Aorta (tissue), 5 donors: Measurements from ENCODE around the gene P2RY13. TPM values are rescaled to one million over a fixed set of nuclear protein-coding genes. Genes with fewer than 3 reads are reported as not detected.

Experiments used
- ATAC-seq: fragments of 200-7000 bp; cut with Tn5 transposase; one replicate; pipeline ENCODE4 v1.9.1; 2022; ENCODE audit warnings: moderate library complexity; ENCODE audit not compliant: low FRiP score
- DNase-seq, 2 donors: peaks; one replicate each; pipeline ENCODE4 v3.0.0-alpha.2; 2020
- H3K27ac ChIP-seq, 2 donors: one replicate each; pipeline ENCODE4 v1.5.1; 2013; ENCODE audit warnings: low read length in 2 of 2, mild to moderate bottlenecking in 2 of 2, moderate library complexity in 2 of 2, control low read depth in 1 of 2, inconsistent platforms in 1 of 2, low read depth in 1 of 2
- H3K27me3 ChIP-seq, 2 donors: one replicate each; pipeline ENCODE4 v1.6.1; 2013; ENCODE audit warnings: control low read depth in 1 of 2, low read length in 1 of 2, mild to moderate bottlenecking in 1 of 2, moderate library complexity in 1 of 2; ENCODE audit not compliant: insufficient read depth in 2 of 2, control insufficient read depth in 1 of 2
- H3K36me3 ChIP-seq, 2 donors: one replicate each; pipeline ENCODE4 v1.6.1; 2013; ENCODE audit warnings: control low read depth in 1 of 2, low read length in 1 of 2, mild to moderate bottlenecking in 1 of 2; ENCODE audit not compliant: insufficient read depth in 2 of 2, control insufficient read depth in 1 of 2
- H3K4me1 ChIP-seq, 2 donors: one replicate each; pipeline ENCODE4 v1.6.1; 2013; ENCODE audit warnings: low read length in 2 of 2, control low read depth in 1 of 2, mild to moderate bottlenecking in 1 of 2, moderate library complexity in 1 of 2; ENCODE audit not compliant: insufficient read depth in 2 of 2, control insufficient read depth in 1 of 2
- H3K4me3 ChIP-seq, 2 donors: one replicate each; pipeline ENCODE4 v1.5.1; 2013; ENCODE audit warnings: low read length in 2 of 2, control low read depth in 1 of 2, mild to moderate bottlenecking in 1 of 2
- H3K9me3 ChIP-seq: one replicate; pipeline ENCODE4 v1.6.1; 2013; ENCODE audit warnings: mild to moderate bottlenecking, low read length; ENCODE audit not compliant: control insufficient read depth
- WGBS, 2 donors: extraction: QIAGEN DNeasy Blood & Tissue Kit; methylation state at CpG; one replicate each; pipeline ENCODE4 v1.1.7; 2013; 5-methylcytosine and 5-hydroxymethylcytosine counted together
- intact Hi-C, 2 donors: fragments of 100-400 bp; cut with DNase I; formaldehyde crosslinking; loops; one replicate each; pipeline versions ENCODE4 v1.14.2 to v1.15.0; 2022
- polyA plus RNA-seq, 2 donors: library from polyadenylated mRNA; stranded (reverse); fragments of 200-250 nt; gene quantifications; one replicate each; pipeline ENCODE4 v1.2.3, GENCODE V29; 2013
- total RNA-seq, 2 donors: library from RNA; stranded (reverse); fragmentation: NEBNext Ultra II Directional; extraction: Animal tissue kit (Norgen Biotek cat#: 25700); gene quantifications; one replicate each; pipeline ENCODE4 v1.2.1, GENCODE V29; 2021
- donor health status: healthy with polysubstance abuse.
- donor health status: Bipolar disorder and iron deficiency.
- donor health status: DM: no; HTN: no; CAD: no.
- donor health status: DM: no; HTN: no; CAD: no.
- donor health status: DM: yes; HTN: yes; CAD: no.

P2RY13 gene
- total and polyA plus RNA-seq, 4 donors, result 0.51 to 3.3 (median 2.7) TPM

DNA sequence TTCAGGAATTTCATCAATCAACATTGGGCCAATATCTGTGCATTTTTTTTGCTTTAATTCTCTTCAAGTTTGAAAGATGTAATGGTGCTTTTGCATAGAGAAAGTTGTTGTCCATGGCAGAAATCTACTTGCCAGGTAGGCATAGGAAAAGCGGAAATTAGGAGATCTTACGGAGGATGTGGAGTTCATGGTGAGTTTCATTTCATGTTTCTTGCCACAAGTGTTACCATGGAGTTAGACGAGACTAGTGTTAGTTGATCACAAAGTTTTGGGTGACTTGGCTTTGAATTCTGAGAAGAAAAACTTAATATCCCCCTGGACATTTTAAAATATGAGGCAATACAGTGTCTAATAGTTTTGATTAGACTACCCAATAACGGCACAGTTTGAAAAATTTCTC lies 1.0 kb upstream of the P2RY13 start:
- no peaks in the 10 kb centered on the region for H3K9me3 ChIP-seq
- H3K4me3 ChIP-seq, result no peak overlapping the region
- intact Hi-C loops, result no loop called here
- no peak for ATAC-seq
- no peaks in the 10 kb centered on the region for H3K27me3 ChIP-seq
- no peaks in the 10 kb centered on the region for H3K4me1 ChIP-seq
- WGBS, 2 donors, result 66 to 80% methylated on average over 4 of the region's 4 CpGs
- no peak overlapping the region for H3K27ac ChIP-seq
- no peaks in the 10 kb centered on the region for H3K36me3 ChIP-seq
- no peak for DNase-seq

DNA sequence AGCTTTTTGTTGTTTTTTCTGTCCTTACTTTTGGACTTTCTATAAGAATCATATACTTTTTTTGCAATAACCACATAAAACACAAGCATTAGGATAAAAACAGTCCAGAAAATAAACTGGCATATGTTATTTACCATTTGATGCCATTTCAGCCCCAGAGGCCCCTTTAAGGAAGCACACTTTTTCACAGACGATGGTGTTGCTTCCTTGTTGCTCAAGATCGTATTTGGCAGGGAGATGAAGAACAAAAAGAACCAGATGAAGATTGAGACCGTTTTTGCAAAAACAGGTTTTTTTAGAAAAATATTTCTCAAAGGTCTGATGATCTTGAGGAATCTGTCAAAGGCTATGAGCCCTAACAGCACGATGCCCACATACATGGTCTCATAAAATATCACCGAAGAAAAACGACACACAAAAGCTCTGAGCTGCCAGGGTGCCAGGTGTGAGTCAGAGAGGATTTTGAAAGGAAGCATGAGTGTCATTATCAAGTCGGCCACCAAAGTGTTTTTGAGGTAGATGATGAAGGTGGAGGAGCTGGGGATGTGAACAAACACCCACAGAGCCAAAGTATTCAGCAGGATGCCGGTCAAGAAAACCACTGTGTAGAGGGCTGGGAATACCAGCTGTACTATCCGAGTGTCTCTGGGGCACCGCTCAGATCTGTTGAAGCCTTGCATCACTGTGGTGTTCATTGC lies 902 bp downstream of the P2RY13 start:
- WGBS, 2 donors, result 63 to 70% methylated on average over 10 of the region's 10 CpGs
- H3K27ac ChIP-seq, result no peak overlapping the region

DNA sequence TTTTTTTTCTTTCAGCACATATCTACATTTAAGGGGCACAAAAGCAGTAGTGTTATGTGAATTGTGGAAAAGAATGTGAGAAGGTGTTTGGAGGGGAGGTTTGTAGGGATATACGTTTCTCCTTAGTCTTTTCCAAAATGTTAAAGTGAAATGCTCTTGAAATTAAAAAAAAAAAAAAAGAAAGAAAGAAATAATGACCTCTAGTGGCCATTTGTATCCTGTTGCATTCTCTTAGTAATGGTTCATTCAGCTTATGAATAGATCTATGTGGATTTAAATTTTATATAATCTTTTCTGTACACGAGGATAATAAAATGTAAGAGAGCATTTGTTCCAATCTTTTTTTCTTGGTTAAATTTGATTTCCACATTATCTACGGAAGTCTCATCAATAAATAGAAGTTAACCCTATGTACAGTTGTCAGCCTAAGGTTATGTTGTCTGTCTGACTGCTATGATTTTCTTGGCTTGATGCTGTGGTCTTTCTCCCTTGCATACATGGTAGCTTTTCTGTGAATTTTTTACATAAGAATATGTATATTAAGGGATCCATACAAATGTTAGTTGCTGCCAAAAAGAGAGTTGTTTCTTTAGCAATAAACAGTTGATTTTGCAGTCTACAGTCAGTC lies 1.7 kb downstream of the P2RY13 start:
- no peaks in the 10 kb centered on the region for H3K36me3 ChIP-seq
- H3K27ac ChIP-seq, result no peak overlapping the region
- DNase-seq, result no peak
- intact Hi-C loops, result loop anchor here in 1 of 2 donors (5.0 kb wide), 1 partner anchor 100 kb away; no protein-coding TSS in a partner anchor
- H3K27me3 ChIP-seq, result no peaks in the 10 kb centered on the region
- 15 to 16% methylated on average over 3 of the region's 3 CpGs for WGBS, 2 donors
- ATAC-seq, result no peak
- H3K4me1 ChIP-seq, result no peaks in the 10 kb centered on the region
- no peak overlapping the region for H3K4me3 ChIP-seq
- H3K9me3 ChIP-seq, result no peaks in the 10 kb centered on the region

More for the DNA sequence above, 902 bp downstream of the P2RY13 start:
- Histone ChIP-seq H3K9me3 (no peaks in the 10 kb centered on the region), H3K4me1 (no peaks in the 10 kb centered on the region), H3K36me3 (no peaks in the 10 kb centered on the region), H3K27me3 (no peaks in the 10 kb centered on the region), H3K4me3 (no peak overlapping the region)
- intact Hi-C loops, result loop anchor here in 1 of 2 donors (5.0 kb wide), 1 partner anchor 101 kb away; no protein-coding TSS in a partner anchor
- no peak for DNase-seq
- no peak for ATAC-seq

DNA sequence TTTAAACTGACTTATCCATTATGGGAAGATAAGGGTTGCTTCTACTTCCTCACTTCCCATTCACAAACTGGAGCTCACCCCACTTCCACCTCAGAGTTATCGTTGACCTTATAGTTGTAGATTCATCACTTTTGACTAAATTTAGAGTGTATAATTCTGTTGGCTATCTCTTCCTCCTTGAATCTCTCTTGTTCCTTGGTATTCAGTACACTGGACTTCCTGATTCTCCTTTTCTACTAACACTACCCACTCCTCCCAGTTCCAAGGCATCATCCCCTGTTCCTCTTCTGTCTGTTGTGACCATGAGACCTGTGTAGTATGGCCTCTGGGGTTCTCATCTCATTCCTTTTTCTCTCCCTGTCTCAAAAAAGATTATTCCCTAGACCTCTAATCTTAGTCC lies 6.8 kb downstream of the P2RY13 start:
- DNase-seq (no peak), ATAC-seq (no peak)
- intact Hi-C loops, result no loop called here
- Histone ChIP-seq H3K36me3 (no peaks in the 10 kb centered on the region), H3K4me3 (no peak overlapping the region), H3K9me3 (no peaks in the 10 kb centered on the region), H3K4me1 (no peaks in the 10 kb centered on the region), H3K27ac (no peak overlapping the region), H3K27me3 (no peaks in the 10 kb centered on the region)
- 97 to 100% methylated on average over 1 of the region's 1 CpG for WGBS, 2 donors

DNA sequence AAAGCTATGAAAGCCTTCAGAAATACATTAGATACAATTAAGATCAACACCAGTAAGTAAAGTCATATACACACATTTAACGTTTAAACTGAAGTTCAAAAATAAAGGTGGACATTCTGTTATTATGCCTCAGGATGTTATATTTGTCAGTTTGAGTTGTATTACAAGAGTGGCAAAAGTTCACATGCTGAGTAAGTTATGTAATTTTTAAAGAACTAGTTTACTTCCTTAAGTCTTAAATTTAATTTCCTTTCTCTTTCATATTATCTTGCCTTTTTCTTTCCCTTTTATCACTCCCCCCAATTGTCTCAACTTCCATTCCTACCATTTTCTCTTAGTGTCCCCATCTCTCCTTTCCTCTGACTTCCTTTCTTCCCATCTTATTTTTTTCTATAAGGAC lies 7.8 kb downstream of the P2RY13 start:
- intact Hi-C loops, result no loop called here
- no peak for DNase-seq
- no peak overlapping the region for H3K4me3 ChIP-seq
- no peak overlapping the region for H3K27ac ChIP-seq
- ATAC-seq, result no peak
- no peaks in the 10 kb centered on the region for H3K4me1 ChIP-seq
- no peaks in the 10 kb centered on the region for H3K36me3 ChIP-seq
- H3K27me3 ChIP-seq, result no peaks in the 10 kb centered on the region
- H3K9me3 ChIP-seq, result no peaks in the 10 kb centered on the region
- 61 to 75% methylated on average over 1 of the region's 1 CpG for WGBS, 2 donors

DNA sequence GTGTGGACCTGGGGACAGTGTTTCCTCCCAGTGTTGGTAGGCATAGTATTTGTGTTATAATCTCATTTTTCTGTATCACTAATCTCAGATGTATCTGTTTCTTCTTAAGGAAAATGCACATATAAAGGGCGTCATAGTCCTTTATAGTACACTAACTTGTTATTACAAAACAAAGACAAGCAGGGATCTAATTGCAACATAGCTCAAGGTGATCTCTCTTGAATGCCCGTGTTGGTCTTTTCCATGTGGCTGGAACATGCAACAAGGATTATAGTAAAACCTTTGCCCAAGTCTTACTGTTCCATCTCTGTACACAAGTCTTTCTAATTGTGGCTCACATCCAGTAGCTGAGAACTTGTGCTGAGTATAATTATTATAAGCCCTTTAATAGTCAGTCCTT lies 9.2 kb downstream of the P2RY13 start:
- no peaks in the 10 kb centered on the region for H3K36me3 ChIP-seq
- DNase-seq (no peak), ATAC-seq (no peak)
- no peak overlapping the region for H3K27ac ChIP-seq
- no peaks in the 10 kb centered on the region for H3K4me1 ChIP-seq
- intact Hi-C loops, result no loop called here
- no peaks in the 10 kb centered on the region for H3K9me3 ChIP-seq
- no peak overlapping the region for H3K4me3 ChIP-seq
- no peaks in the 10 kb centered on the region for H3K27me3 ChIP-seq
- 95 to 96% methylated on average over 2 of the region's 2 CpGs for WGBS, 2 donors

DNA sequence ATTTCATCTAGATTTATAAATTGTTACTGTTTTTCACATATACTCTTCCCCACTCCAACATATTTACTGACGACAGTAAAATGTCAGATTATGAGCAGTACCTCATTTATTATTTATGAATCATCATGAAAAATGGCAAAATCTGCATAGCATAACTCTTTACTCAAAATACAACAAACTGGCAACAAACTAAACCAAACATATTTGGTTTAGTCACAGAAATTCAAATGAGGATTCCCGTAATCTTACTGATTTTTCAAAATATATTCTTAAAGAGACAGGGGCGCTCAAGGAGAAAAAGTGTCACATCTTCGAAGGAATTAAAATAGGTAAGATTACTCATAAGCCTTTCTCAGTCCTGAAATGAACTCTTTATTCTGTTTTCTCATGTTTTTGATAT lies 9.7 kb downstream of the P2RY13 start:
- Histone ChIP-seq H3K27ac (no peak overlapping the region), H3K4me1 (no peaks in the 10 kb centered on the region), H3K27me3 (no peaks in the 10 kb centered on the region), H3K9me3 (no peaks in the 10 kb centered on the region), H3K36me3 (no peaks in the 10 kb centered on the region), H3K4me3 (no peak overlapping the region)
- DNase-seq (no peak), ATAC-seq (no peak)
- intact Hi-C loops, result no loop called here
- WGBS, 2 donors, result 85 to 90% methylated on average over 4 of the region's 4 CpGs

DNA sequence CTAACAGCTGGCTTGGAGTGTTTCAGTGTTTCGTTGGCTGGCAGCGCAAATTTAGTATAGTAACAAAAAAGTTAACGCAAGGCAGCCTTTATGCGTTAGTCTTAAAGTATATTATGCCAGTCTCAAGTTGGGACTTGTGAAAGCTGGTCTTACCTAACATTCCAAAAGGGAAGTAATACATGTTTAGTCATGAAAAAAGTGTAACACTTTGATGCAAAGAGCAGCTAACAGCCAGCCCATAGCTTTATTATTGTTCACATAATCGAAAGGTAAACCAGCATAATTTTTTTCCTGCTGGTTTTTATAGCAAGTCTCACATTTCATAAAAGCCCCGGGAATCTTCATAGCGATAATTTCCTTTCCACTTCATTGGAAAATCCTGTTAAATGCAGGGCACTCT lies 10.4 kb downstream of the P2RY13 start:
- intact Hi-C loops, result no loop called here
- H3K4me3 ChIP-seq, result no peak overlapping the region
- no peak overlapping the region for H3K27ac ChIP-seq
- H3K36me3 ChIP-seq, result no peaks in the 10 kb centered on the region
- no peaks in the 10 kb centered on the region for H3K4me1 ChIP-seq
- no peaks in the 10 kb centered on the region for H3K9me3 ChIP-seq
- ATAC-seq, result no peak
- H3K27me3 ChIP-seq, result no peaks in the 10 kb centered on the region
- no peak for DNase-seq
- 91 to 92% methylated on average over 7 of the region's 7 CpGs for WGBS, 2 donors

DNA sequence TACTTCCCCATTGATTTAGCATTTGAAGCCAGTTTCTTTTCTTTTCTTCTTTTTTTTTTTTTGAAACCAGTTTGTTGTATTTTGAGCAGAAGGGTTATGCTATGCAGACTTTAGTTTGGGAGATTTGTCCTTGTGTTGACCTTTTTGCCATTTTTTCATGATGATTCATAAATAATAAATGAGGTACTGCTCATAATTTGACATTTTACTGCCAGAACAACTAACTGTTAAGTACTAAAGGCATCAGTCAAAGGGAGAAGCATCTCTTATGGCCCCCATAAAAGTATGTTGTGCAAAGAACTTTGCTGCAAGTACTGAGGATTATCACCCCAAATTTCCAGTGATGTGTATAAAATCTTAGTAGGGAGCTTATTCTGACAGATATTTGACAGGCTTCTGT lies 11.0 kb downstream of the P2RY13 start:
- Histone ChIP-seq H3K4me1 (no peaks in the 10 kb centered on the region), H3K27ac (no peak overlapping the region), H3K27me3 (no peaks in the 10 kb centered on the region), H3K4me3 (no peak overlapping the region), H3K36me3 (no peaks in the 10 kb centered on the region), H3K9me3 (no peaks in the 10 kb centered on the region)
- ATAC-seq (no peak), DNase-seq (no peak)
- intact Hi-C loops, result no loop called here
